ENCODE results near the gene RAB38.

Gene RAB38

DNA sequence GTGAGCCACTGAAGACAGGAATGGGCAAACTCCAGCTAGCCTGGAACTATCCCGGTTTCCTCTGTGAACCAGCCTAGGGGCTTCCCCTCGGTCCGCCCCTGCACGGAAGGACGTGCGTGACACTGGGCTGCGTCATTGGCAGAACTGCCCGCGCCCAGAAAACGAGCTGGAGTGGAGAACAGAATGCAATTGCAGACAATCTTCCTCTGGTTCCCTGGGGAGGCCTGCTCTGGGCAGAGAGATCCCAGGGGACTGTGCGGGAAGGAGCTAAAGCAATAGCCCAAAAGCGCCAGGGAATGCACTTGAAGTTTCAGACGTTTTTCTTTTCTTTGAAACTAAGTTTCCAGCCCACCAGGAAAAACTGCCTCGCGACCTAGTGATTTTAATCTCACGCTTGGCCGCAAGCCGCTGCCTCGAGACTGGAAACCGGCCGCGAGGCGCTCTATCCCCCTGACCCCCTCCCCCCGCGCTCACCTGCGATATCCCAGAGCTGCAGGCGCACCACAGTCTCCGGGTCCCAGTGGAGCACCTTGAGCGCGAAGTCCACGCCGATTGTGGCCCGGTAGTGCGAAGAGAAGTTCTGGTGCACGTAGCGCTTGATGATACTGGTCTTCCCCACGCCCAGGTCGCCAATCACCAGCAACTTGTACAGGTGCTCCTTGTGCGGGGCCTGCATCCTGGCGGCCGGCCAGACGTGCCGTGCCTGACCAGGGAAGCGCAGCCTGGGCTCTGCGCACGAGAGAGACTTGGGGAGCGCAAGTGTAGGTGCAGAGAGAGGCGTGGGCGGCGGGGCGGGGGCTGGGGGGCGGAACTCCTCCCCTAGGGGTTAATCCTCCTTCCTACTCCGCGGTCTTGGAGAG is at the start of gene RAB38:
Gene RAB38 (minus strand): TSS at position 735 of the 860 bp plus-strand sequence. CDS start 59 bp downstream, at position 676.
- Mint-ChIP-seq H3K27ac (peak within 1 kb of the TSS; percentile 90 to 98 (median 96)), H3K36me3 (ENCODE audit: low read depth) (no peaks in the 10 kb centered on the region), H3K9me3 (no peaks in the 10 kb centered on the region), H3K27me3 (ENCODE audit: low read depth) (peaks cover 7% of the 10 kb centered on the region), H3K4me3 (peak within 1 kb of the TSS; percentile 84 to 93 (median 89)), H3K4me1 (peaks cover 55% of the 10 kb centered on the region)
- TF ChIP-seq, protein P1, sequence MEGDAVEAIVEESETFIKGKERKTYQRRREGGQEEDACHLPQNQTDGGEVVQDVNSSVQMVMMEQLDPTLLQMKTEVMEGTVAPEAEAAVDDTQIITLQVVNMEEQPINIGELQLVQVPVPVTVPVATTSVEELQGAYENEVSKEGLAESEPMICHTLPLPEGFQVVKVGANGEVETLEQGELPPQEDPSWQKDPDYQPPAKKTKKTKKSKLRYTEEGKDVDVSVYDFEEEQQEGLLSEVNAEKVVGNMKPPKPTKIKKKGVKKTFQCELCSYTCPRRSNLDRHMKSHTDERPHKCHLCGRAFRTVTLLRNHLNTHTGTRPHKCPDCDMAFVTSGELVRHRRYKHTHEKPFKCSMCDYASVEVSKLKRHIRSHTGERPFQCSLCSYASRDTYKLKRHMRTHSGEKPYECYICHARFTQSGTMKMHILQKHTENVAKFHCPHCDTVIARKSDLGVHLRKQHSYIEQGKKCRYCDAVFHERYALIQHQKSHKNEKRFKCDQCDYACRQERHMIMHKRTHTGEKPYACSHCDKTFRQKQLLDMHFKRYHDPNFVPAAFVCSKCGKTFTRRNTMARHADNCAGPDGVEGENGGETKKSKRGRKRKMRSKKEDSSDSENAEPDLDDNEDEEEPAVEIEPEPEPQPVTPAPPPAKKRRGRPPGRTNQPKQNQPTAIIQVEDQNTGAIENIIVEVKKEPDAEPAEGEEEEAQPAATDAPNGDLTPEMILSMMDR (IDR thresholded peaks at IDR 0.05; ENCODE audit: unreplicated experiment in 3 of 3): no peak

DNA sequence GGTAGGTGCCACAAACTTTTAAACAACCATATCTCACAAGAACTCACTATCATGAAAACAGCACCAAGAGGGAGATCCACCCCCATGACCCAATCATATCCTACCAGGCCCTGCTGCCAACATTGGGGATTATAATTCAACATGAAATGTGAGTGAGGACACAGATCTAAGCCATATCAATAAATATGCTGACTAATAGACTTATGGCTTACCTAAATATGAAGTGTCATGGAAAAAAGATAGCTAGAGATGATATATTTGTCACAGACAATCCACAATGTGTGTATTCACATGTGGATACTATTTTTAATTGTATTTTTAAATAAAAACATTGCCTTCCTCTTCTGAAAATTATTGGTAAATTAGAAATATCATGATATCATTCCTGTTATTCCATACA is 38.2 kb upstream of the RAB38 start:
- TF ChIP-seq, protein P1 (IDR thresholded peaks at IDR 0.05; ENCODE audit: unreplicated experiment in 3 of 3): no peak
- Mint-ChIP-seq H3K27me3 (ENCODE audit: low read depth) (no peaks in the 10 kb centered on the region), H3K9me3 (peaks cover 2% of the 10 kb centered on the region), H3K36me3 (ENCODE audit: low read depth) (no peaks in the 10 kb centered on the region), H3K4me3 (no peak overlapping the region), H3K4me1 (no peaks in the 10 kb centered on the region), H3K27ac (no peak overlapping the region)

- H3K4me1 Mint-ChIP-seq: no peaks in the 10 kb centered on the region
- peaks cover 2% of the 10 kb centered on the region for H3K9me3 Mint-ChIP-seq
- no peaks in the 10 kb centered on the region for H3K36me3 Mint-ChIP-seq (ENCODE audit: low read depth)
- TF ChIP-seq, protein P1 (IDR thresholded peaks at IDR 0.05; ENCODE audit: unreplicated experiment in 3 of 3): no peak
- H3K4me3 Mint-ChIP-seq: no peak overlapping the region
- H3K27me3 Mint-ChIP-seq (ENCODE audit: low read depth): no peaks in the 10 kb centered on the region
- H3K27ac Mint-ChIP-seq: no peak overlapping the region
Measured at GRCh38 chr11:88212300-88212699, 37.1 kb upstream of the RAB38 start.

DNA sequence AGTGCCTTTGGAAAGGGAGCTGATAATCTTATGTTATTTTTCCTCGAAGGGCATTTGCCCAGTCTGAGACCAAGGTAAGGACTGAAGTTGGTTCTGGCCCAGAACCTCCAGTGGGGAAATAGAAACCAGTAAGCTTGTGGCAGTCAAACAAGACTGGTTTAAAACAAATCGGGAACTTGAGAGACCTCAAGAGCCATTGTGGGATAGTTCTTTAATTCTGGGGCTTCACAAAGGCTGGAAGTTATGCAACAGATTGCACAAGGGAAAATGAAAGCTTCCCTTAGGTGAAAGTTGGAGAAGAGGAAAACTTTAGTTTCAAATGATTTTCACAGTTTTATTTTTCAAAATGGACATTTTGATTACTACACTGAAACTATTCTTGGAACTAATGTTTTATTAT is 33.5 kb upstream of the RAB38 start:
- H3K9me3 Mint-ChIP-seq: peaks cover 2% of the 10 kb centered on the region
- no peaks in the 10 kb centered on the region for H3K4me1 Mint-ChIP-seq
- TF ChIP-seq, protein P1 (IDR thresholded peaks at IDR 0.05; ENCODE audit: unreplicated experiment in 3 of 3): no peak
- no peak overlapping the region for H3K4me3 Mint-ChIP-seq
- H3K36me3 Mint-ChIP-seq (ENCODE audit: low read depth): no peaks in the 10 kb centered on the region
- no peak overlapping the region for H3K27ac Mint-ChIP-seq
- H3K27me3 Mint-ChIP-seq (ENCODE audit: low read depth): no peaks in the 10 kb centered on the region

- TF ChIP-seq, protein P1 (IDR thresholded peaks at IDR 0.05; ENCODE audit: unreplicated experiment in 3 of 3): no peak
- no peak overlapping the region for H3K27ac Mint-ChIP-seq
- H3K27me3 Mint-ChIP-seq (ENCODE audit: low read depth): no peaks in the 10 kb centered on the region
- no peak overlapping the region for H3K4me3 Mint-ChIP-seq
- H3K9me3 Mint-ChIP-seq: no peaks in the 10 kb centered on the region
- H3K36me3 Mint-ChIP-seq (ENCODE audit: low read depth): no peaks in the 10 kb centered on the region
- no peaks in the 10 kb centered on the region for H3K4me1 Mint-ChIP-seq
Measured at GRCh38 chr11:88206751-88207150, 31.5 kb upstream of the RAB38 start.

DNA sequence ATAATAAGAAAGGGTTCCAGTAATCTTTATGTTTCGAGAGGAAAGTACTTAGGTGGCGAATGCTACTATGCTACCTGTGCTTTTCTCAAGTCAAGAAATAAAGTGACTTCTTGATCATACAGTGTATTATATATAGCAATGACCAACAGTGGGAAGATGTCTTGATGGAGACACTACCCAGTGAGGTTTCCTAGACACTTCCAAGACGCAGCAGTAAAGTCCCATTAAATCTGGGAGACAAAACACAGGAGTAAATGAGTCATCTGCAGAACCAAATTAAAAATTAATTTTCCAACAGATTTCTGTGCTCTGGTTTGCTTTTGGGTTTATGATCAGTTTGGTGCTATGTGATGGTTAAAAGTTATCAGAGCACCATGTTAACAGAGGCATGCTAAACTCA is 29.1 kb upstream of the RAB38 start:
- no peak overlapping the region for H3K27ac Mint-ChIP-seq
- no peaks in the 10 kb centered on the region for H3K4me1 Mint-ChIP-seq
- H3K36me3 Mint-ChIP-seq (ENCODE audit: low read depth): no peaks in the 10 kb centered on the region
- TF ChIP-seq, protein P1 (IDR thresholded peaks at IDR 0.05; ENCODE audit: unreplicated experiment in 3 of 3): no peak
- peaks cover 2% of the 10 kb centered on the region for H3K9me3 Mint-ChIP-seq
- no peak overlapping the region for H3K4me3 Mint-ChIP-seq
- no peaks in the 10 kb centered on the region for H3K27me3 Mint-ChIP-seq (ENCODE audit: low read depth)
